Ovary (tissue), 9 donors: ENCODE measurements around the gene EHMT1. TPM values are rescaled to one million over a fixed set of nuclear protein-coding genes. Genes with fewer than 3 reads are reported as not detected.

Source experiments
- DNase-seq, 5 donors: peaks; one replicate each; pipeline ENCODE4 v3.0.0-alpha.2; 2019 to 2020
- H3K27ac ChIP-seq, 2 donors: fragments of 200-600 bp; one replicate each; pipeline versions ENCODE4 v1.5.1 to v1.8.0; 2019 to 2022
- H3K27me3 ChIP-seq: fragments of 200-600 bp; one replicate; pipeline ENCODE4 v1.8.0; 2022
- H3K36me3 ChIP-seq: fragments of 200-600 bp; sonication (generic); one replicate; pipeline ENCODE4 v1.5.1; 2019
- H3K4me1 ChIP-seq: one replicate; pipeline ENCODE4 v1.8.1; 2013; ENCODE audit warnings: mild to moderate bottlenecking, moderate library complexity; ENCODE audit not compliant: insufficient read depth
- H3K4me3 ChIP-seq: fragments of 200-600 bp; sonication (generic); one replicate; pipeline ENCODE4 v1.5.1; 2017
- H3K9me3 ChIP-seq, 2 donors: fragments of 200-600 bp in 1 of 2; sonication (generic) in 1 of 2; one replicate each; pipeline versions ENCODE4 v1.5.1 to v1.8.1; 2013 to 2019; ENCODE audit warnings: mild to moderate bottlenecking in 1 of 2, moderate library complexity in 1 of 2
- CTCF ChIP-seq, 3 donors: fragments of 450-650 bp in 2 of 3; fragments of 200-600 bp in 1 of 3; IDR thresholded peaks; one replicate each; pipeline versions ENCODE4 v1.5.1 to v1.8.0; 2016 to 2022; ENCODE audit warnings: antibody characterized with exemption in 3 of 3, mild to moderate bottlenecking in 1 of 3
- EP300 ChIP-seq: sonication (generic); formaldehyde crosslinking; IDR thresholded peaks from one replicate; pipeline ENCODE4 v1.6.1; 2017; ENCODE audit warnings: antibody characterized with exemption
- POLR2A ChIP-seq: fragments of 450-650 bp; IDR thresholded peaks from one replicate; pipeline ENCODE4 v1.6.1; 2017; ENCODE audit warnings: antibody characterized with exemption, mild to moderate bottlenecking, moderate library complexity
- WGBS, 3 donors: extraction: QIAGEN DNeasy Blood & Tissue Kit in 1 of 3; methylation state at CpG; one replicate each; pipeline versions ENCODE4 v1.1.5 to v1.1.7; 2013 to 2017; 5-methylcytosine and 5-hydroxymethylcytosine counted together
- intact Hi-C, 4 donors: fragments of 100-400 bp; cut with DNase I; formaldehyde crosslinking; loops; one replicate each; pipeline versions ENCODE4 v1.11.0 to v1.15.1; 2022 to 2023
- polyA plus RNA-seq, 2 donors: library from polyadenylated mRNA; stranded (reverse); fragments of 200-250 nt in 1 of 2; fragments of 350-450 nt in 1 of 2; fragmentation: Illumina TruSeq in 1 of 2; extraction: RNeasy Lipid Tissue Mini Kit (QIAGEN cat#74804) in 1 of 2; gene quantifications; one replicate each; pipeline ENCODE4 v1.2.3, GENCODE V29; 2013 to 2014
- total RNA-seq, 7 donors: library from RNA; depleted of rRNA in 2 of 7; stranded (reverse); fragments of >200 nt in 2 of 7; fragmentation: NEBNext Ultra II Directional in 3 of 7; extraction: Animal tissue kit (Norgen Biotek cat#: 25700) in 3 of 7; gene quantifications; one replicate each; pipeline versions ENCODE4 v1.1.0 to v1.2.4, GENCODE V29; 2016 to 2023
- donor health status: DM: no; HTN: no; CAD: no; lungs with moderate emphysema.
- donor health status: DM: no; HTN: no; CAD: no.
- donor health status: Bipolar disorder and iron deficiency.
- donor health status: DM: yes; HTN: yes; CAD: no.
- donor health status: DM: no; HTN: no; CAD: no.
- donor health status: DM: yes; HTN: yes; CAD: no.

Gene EHMT1
- total and polyA plus RNA-seq, 9 donors: 40.8 to 98.5 (median 77.9) TPM

- peak in 1 of 5 donors; percentile 59 for DNase-seq
- Histone ChIP-seq H3K9me3 (no peaks in the 10 kb centered on the region), H3K36me3 (no peaks in the 10 kb centered on the region), H3K4me1 (peaks cover 34% of the 10 kb centered on the region), H3K4me3 (no peak overlapping the region), H3K27me3 (no peaks in the 10 kb centered on the region), H3K27ac (peak overlapping the region; percentile 10 to 19)
- TF ChIP-seq CTCF (IDR thresholded peaks at IDR 0.05): no peak
- TF ChIP-seq POLR2A: no peak
- TF ChIP-seq EP300: no peak
- intact Hi-C loops: no loop called here
- WGBS, 3 donors: 46 to 60% (median 54%) methylated on average over 8 of the region's 8 CpGs
These were observed 47.7 kb downstream of the EHMT1 start for GRCh38 chr9:137666513-137666822.

DNA sequence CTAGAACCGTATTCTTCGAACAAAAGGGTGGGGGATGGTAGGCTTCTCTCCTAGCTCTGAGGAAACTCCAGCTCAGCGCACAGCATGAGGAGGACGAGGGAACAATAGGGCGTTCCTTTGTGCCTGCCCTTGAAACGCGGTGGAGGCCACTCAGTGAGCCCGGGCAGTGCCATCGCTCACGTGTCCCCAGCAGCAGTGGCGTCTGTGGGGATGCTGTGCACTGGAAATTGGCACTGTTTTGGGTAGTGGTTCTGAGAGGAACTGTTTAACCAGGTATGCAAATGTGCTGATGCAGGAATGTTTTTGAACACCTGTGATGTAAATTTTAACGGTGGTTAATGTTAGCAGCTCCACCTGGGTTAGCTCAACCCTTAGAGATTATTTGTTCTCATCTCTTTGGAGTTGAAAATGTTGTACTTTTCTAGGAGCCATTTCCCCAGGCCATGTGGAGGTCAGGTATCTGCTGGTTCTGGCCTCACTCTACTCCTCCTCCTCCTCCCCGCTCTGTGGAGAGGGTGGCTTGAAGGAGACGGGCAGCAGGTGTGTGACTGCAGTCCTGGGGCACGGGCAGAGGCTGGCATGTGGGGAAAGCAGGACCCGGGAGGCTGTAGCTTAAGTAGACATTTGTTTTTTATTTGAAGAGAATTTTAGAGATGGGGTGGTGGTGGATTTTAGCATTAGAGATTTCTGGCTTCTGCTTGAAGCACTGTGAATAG lies 48.3 kb downstream of the EHMT1 start:
- H3K9me3 ChIP-seq: no peaks in the 10 kb centered on the region
- H3K4me3 ChIP-seq: no peak overlapping the region
- no peak for TF ChIP-seq POLR2A
- no peak for TF ChIP-seq CTCF (IDR thresholded peaks at IDR 0.05)
- no peaks in the 10 kb centered on the region for H3K27me3 ChIP-seq
- DNase-seq: peak in 1 of 5 donors; percentile 35
- WGBS, 3 donors: 67 to 79% (median 78%) methylated on average over 16 of the region's 16 CpGs
- intact Hi-C loops: no loop called here
- peaks cover 34% of the 10 kb centered on the region for H3K4me1 ChIP-seq
- H3K27ac ChIP-seq: no peak overlapping the region
- no peaks in the 10 kb centered on the region for H3K36me3 ChIP-seq

- Histone ChIP-seq H3K36me3 (no peaks in the 10 kb centered on the region), H3K9me3 (no peaks in the 10 kb centered on the region), H3K4me3 (no peak overlapping the region), H3K4me1 (peaks cover 36% of the 10 kb centered on the region), H3K27me3 (no peaks in the 10 kb centered on the region), H3K27ac (no peak overlapping the region)
- DNase-seq: no peak
- TF ChIP-seq CTCF (IDR thresholded peaks at IDR 0.05) (no peak), EP300 (no peak), POLR2A (no peak)
- intact Hi-C loops: no loop called here
These were observed 49.4 kb downstream of the EHMT1 start for GRCh38 chr9:137668203-137668602.

DNA sequence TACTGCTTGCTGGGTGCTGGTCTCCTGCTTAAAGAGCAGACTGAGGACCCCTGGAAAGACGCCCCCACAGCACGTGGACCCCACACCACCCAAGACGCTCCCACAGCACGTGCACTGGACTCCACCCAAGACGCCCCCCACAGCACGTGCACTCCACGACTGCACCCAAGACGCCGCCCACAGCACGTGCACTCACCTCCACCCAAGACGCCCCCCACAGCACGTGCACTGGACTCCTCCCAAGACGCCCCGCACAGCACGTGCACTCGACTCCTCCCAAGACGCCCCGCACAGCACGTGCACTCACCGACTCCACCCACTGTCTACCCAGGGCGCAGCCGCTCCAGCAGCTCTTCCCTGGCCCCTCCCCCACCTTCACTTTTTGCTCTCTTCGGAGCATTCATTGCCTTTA lies 50.5 kb downstream of the EHMT1 start:
- Histone ChIP-seq H3K9me3 (no peaks in the 10 kb centered on the region), H3K27ac (no peak overlapping the region), H3K4me1 (peaks cover 39% of the 10 kb centered on the region), H3K27me3 (no peaks in the 10 kb centered on the region), H3K36me3 (no peaks in the 10 kb centered on the region), H3K4me3 (no peak overlapping the region)
- TF ChIP-seq EP300: no peak
- TF ChIP-seq POLR2A: no peak
- TF ChIP-seq CTCF (IDR thresholded peaks at IDR 0.05): no peak
- WGBS, 3 donors: 51 to 72% (median 63%) methylated on average over 23 of the region's 23 CpGs
- intact Hi-C loops: no loop called here
- no peak for DNase-seq
